HepG2 (cell line): ENCODE measurements around the gene SFXN5. TPM values are rescaled to one million over a fixed set of nuclear protein-coding genes. Genes with fewer than 3 reads are reported as not detected.

Experiments used
- EED ChIP-seq: sonication (generic); formaldehyde crosslinking; IDR thresholded peaks from 2 replicates; pipeline ENCODE4 v1.5.0; 2020; ENCODE audit warnings: mild to moderate bottlenecking, missing genetic modification reagents
- FOXK2 ChIP-seq: fragments of 450-650 bp; IDR thresholded peaks from 2 replicates; pipeline ENCODE4 v1.6.1; 2016
- HOXA3 ChIP-seq: sonication (generic); formaldehyde crosslinking; IDR thresholded peaks from 2 replicates; pipeline ENCODE4 v1.5.0; 2020; ENCODE audit warnings: missing genetic modification reagents
- NFE2 ChIP-seq: sonication (generic); formaldehyde crosslinking; IDR thresholded peaks from 2 replicates; pipeline ENCODE4 v1.4.0; 2020; ENCODE audit warnings: missing genetic modification reagents
- PHF20 ChIP-seq: sonication (generic); formaldehyde crosslinking; IDR thresholded peaks from 2 replicates; pipeline ENCODE4 v1.5.0; 2020; ENCODE audit warnings: mild to moderate bottlenecking, missing genetic modification reagents
- RFXAP ChIP-seq: sonication (generic); formaldehyde crosslinking; IDR thresholded peaks from 2 replicates; pipeline ENCODE4 v1.4.0; 2020; ENCODE audit warnings: missing genetic modification reagents, borderline replicate concordance
- SMC3 ChIP-seq: IDR thresholded peaks from 2 replicates; pipeline ENCODE4 v1.6.1; 2011; ENCODE audit warnings: low read length, improper control_type of control experiment
- TBL1XR1 ChIP-seq: fragments of 150-350 bp; IDR thresholded peaks from 2 replicates; pipeline ENCODE4 v1.6.1; 2014; ENCODE audit warnings: borderline replicate concordance, low read length; ENCODE audit not compliant: partially characterized antibody
- ZBTB1 ChIP-seq: sonication (generic); formaldehyde crosslinking; IDR thresholded peaks from 2 replicates; pipeline ENCODE4 v1.4.0; 2020; ENCODE audit warnings: missing genetic modification reagents, borderline replicate concordance
- ZFY ChIP-seq: sonication (generic); formaldehyde crosslinking; IDR thresholded peaks from 2 replicates; pipeline ENCODE4 v1.4.0; 2020; ENCODE audit warnings: missing genetic modification reagents
- ZNF12 ChIP-seq: sonication (generic); formaldehyde crosslinking; IDR thresholded peaks from 2 replicates; pipeline ENCODE4 v1.5.0; 2020; ENCODE audit warnings: missing genetic modification reagents
- ZNF615 ChIP-seq: sonication (generic); formaldehyde crosslinking; IDR thresholded peaks from 2 replicates; pipeline ENCODE4 v1.5.0; 2020; ENCODE audit warnings: mild to moderate bottlenecking, missing genetic modification reagents, borderline replicate concordance
- ZNF772 ChIP-seq: sonication (generic); formaldehyde crosslinking; IDR thresholded peaks from 2 replicates; pipeline ENCODE4 v1.5.0; 2020; ENCODE audit warnings: mild to moderate bottlenecking, missing genetic modification reagents
- polyA plus RNA-seq, 8 experiments: library from polyadenylated mRNA; depleted of rRNA in 3 of 8; stranded (reverse) in 7 of 8; unstranded in 1 of 8; fragments of >200 nt; fragmentation: Illumina TruSeq in 4 of 8; extraction: Trizol in 4 of 8; gene quantifications; 2 replicates each; pipeline versions ENCODE4 v1.2.1 to v1.2.3, GENCODE V29; 2011 to 2016; ENCODE audit warnings: low read depth in 4 of 8, missing spikeins in 1 of 8, mixed read lengths in 1 of 8; ENCODE audit not compliant: insufficient read depth in 1 of 8
- total RNA-seq, 5 experiments: library from RNA; depleted of rRNA; stranded (reverse); fragments of >200 nt; fragmentation: Illumina TruSeq; extraction: Trizol; gene quantifications; 2 replicates each; pipeline ENCODE4 v1.2.3, GENCODE V29; 2016; ENCODE audit warnings: low read depth in 1 of 5
- TF ChIP-seq, protein P1 (sequence below): sonication (generic); formaldehyde crosslinking; IDR thresholded peaks from 2 replicates; pipeline ENCODE4 v1.8.1; 2023; ENCODE audit warnings: mild to moderate bottlenecking, inconsistent platforms, moderate library complexity, missing genetic modification reagents, borderline replicate concordance
- TF ChIP-seq, protein P2 (sequence below): sonication (generic); formaldehyde crosslinking; IDR thresholded peaks from 2 replicates; pipeline ENCODE4 v1.8.0; 2022; ENCODE audit warnings: missing genetic modification reagents, mild to moderate bottlenecking, moderate library complexity, borderline replicate concordance
- TF ChIP-seq, protein P3 (sequence below): sonication (generic); formaldehyde crosslinking; IDR thresholded peaks from 2 replicates; pipeline ENCODE4 v1.4.0; 2020; ENCODE audit warnings: mild to moderate bottlenecking, low read depth, missing genetic modification reagents
- TF ChIP-seq, protein P4 (sequence below): sonication (generic); formaldehyde crosslinking; IDR thresholded peaks from 2 replicates; pipeline ENCODE4 v1.5.1; 2020; ENCODE audit warnings: missing genetic modification reagents, mild to moderate bottlenecking, borderline replicate concordance
- TF ChIP-seq, protein P5 (sequence below): sonication (generic); formaldehyde crosslinking; IDR thresholded peaks from 2 replicates; pipeline ENCODE4 v1.9.0; 2021; ENCODE audit warnings: missing genetic modification reagents, borderline replicate concordance

The SFXN5 gene
- total and polyA plus RNA-seq, 2 of the 13 experiments (the other 11 are each of a cell fraction or from before 2014, with no cell fraction given), result 34.9 to 37.4 TPM

DNA sequence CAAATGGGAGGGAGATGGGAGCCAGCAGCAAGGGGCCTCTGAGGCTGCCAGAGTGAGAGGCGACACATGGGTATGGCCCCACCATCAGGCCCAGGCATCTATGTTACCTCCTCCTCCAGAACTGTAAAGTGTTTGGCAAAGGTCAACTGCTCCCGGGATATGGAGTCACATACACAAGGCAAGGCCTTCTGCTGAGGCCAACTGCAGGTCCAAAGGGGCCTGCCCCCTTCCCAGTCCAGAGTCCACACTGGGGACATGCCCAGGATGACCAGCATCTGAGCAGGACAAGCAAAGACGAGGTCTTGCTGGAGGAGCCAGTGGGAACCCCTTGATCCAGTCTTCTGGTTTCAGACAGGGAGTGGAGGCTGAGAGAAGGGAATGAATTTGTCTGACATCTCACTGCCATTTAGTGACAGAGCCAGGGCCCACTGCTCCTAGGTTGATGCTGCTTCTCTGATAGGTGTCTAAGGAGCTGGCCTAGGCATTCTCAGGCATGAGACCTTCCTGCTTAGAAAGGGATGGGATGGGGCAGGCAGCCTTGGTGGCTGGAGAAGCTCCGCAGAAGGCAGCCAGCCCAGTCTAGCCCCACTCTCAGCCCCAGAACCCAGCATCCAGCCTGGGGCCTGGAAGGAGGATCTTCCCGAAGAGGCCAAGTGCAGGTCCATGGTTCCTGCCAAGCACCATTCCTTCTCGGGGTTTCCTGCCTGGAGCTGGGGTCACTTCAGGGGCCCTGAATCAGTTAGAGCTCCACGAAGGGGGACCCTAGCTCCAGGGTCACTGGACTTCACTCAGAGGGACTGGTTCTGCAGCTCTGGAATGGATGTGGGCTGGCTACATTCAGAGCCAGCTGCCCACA, 127.7 kb downstream of the SFXN5 start (continued):
- TF ChIP-seq RFXAP (CRISPR knock-in tag), result no peak
- no peak for TF ChIP-seq SMC3
- TF ChIP-seq HOXA3 (CRISPR knock-in tag), result peak; percentile 23; the same call in 1 of the 2 replicates
- TF ChIP-seq EED (CRISPR knock-in tag), result no peak
- TF ChIP-seq ZBTB1, result no peak
- TF ChIP-seq NFE2, result no peak
- TF ChIP-seq, protein P1, sequence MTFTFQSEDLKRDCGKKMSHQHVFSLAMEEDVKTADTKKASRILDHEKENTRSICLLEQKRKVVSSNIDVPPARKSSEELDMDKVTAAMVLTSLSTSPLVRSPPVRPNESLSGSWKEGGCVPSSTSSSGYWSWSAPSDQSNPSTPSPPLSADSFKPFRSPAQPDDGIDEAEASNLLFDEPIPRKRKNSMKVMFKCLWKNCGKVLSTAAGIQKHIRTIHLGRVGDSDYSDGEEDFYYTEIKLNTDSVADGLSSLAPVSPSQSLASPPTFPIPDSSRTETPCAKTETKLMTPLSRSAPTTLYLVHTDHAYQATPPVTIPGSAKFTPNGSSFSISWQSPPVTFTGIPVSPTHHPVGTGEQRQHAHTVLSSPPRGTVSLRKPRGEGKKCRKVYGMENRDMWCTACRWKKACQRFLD (CRISPR knock-in tag), result no peak
- TF ChIP-seq, protein P2, sequence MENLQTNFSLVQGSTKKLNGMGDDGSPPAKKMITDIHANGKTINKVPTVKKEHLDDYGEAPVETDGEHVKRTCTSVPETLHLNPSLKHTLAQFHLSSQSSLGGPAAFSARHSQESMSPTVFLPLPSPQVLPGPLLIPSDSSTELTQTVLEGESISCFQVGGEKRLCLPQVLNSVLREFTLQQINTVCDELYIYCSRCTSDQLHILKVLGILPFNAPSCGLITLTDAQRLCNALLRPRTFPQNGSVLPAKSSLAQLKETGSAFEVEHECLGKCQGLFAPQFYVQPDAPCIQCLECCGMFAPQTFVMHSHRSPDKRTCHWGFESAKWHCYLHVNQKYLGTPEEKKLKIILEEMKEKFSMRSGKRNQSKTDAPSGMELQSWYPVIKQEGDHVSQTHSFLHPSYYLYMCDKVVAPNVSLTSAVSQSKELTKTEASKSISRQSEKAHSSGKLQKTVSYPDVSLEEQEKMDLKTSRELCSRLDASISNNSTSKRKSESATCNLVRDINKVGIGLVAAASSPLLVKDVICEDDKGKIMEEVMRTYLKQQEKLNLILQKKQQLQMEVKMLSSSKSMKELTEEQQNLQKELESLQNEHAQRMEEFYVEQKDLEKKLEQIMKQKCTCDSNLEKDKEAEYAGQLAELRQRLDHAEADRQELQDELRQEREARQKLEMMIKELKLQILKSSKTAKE (CRISPR knock-in tag), result no peak
- TF ChIP-seq, protein P3, sequence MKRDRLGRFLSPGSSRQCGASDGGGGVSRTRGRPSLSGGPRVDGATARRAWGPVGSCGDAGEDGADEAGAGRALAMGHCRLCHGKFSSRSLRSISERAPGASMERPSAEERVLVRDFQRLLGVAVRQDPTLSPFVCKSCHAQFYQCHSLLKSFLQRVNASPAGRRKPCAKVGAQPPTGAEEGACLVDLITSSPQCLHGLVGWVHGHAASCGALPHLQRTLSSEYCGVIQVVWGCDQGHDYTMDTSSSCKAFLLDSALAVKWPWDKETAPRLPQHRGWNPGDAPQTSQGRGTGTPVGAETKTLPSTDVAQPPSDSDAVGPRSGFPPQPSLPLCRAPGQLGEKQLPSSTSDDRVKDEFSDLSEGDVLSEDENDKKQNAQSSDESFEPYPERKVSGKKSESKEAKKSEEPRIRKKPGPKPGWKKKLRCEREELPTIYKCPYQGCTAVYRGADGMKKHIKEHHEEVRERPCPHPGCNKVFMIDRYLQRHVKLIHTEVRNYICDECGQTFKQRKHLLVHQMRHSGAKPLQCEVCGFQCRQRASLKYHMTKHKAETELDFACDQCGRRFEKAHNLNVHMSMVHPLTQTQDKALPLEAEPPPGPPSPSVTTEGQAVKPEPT (CRISPR knock-in tag), result no peak
- no peak for TF ChIP-seq ZNF615 (CRISPR knock-in tag)
- TF ChIP-seq, protein P4, sequence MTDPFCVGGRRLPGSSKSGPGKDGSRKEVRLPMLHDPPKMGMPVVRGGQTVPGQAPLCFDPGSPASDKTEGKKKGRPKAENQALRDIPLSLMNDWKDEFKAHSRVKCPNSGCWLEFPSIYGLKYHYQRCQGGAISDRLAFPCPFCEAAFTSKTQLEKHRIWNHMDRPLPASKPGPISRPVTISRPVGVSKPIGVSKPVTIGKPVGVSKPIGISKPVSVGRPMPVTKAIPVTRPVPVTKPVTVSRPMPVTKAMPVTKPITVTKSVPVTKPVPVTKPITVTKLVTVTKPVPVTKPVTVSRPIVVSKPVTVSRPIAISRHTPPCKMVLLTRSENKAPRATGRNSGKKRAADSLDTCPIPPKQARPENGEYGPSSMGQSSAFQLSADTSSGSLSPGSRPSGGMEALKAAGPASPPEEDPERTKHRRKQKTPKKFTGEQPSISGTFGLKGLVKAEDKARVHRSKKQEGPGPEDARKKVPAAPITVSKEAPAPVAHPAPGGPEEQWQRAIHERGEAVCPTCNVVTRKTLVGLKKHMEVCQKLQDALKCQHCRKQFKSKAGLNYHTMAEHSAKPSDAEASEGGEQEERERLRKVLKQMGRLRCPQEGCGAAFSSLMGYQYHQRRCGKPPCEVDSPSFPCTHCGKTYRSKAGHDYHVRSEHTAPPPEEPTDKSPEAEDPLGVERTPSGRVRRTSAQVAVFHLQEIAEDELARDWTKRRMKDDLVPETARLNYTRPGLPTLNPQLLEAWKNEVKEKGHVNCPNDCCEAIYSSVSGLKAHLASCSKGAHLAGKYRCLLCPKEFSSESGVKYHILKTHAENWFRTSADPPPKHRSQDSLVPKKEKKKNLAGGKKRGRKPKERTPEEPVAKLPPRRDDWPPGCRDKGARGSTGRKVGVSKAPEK (CRISPR knock-in tag), result no peak
- no peak for TF ChIP-seq ZNF12 (CRISPR knock-in tag)
- no peak for TF ChIP-seq PHF20 (CRISPR knock-in tag)
- TF ChIP-seq, protein P5, sequence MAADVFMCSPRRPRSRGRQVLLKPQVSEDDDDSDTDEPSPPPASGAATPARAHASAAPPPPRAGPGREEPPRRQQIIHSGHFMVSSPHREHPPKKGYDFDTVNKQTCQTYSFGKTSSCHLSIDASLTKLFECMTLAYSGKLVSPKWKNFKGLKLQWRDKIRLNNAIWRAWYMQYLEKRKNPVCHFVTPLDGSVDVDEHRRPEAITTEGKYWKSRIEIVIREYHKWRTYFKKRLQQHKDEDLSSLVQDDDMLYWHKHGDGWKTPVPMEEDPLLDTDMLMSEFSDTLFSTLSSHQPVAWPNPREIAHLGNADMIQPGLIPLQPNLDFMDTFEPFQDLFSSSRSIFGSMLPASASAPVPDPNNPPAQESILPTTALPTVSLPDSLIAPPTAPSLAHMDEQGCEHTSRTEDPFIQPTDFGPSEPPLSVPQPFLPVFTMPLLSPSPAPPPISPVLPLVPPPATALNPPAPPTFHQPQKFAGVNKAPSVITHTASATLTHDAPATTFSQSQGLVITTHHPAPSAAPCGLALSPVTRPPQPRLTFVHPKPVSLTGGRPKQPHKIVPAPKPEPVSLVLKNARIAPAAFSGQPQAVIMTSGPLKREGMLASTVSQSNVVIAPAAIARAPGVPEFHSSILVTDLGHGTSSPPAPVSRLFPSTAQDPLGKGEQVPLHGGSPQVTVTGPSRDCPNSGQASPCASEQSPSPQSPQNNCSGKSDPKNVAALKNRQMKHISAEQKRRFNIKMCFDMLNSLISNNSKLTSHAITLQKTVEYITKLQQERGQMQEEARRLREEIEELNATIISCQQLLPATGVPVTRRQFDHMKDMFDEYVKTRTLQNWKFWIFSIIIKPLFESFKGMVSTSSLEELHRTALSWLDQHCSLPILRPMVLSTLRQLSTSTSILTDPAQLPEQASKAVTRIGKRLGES (CRISPR knock-in tag), result no peak
- peak; percentile 51; the same call in 1 of the 2 replicates for TF ChIP-seq ZNF772 (CRISPR knock-in tag)
- no peak for TF ChIP-seq FOXK2
- TF ChIP-seq TBL1XR1, result no peak
- TF ChIP-seq ZFY (CRISPR knock-in tag), result peak; percentile 53; the same call in 1 of the 2 replicates
